HPDE6-E6E7 (cell line): ENCODE measurements around the gene CCDC81.
"Not testable (repeated sequence)": the region's sequence is repeated elsewhere in the genome, so short reads cannot be mapped to it uniquely, and the experiment has no call there.

Experiments
- DNase-seq: peaks from one replicate; pipeline ENCODE4 v3.0.0; 2011; ENCODE audit warnings: missing footprints; ENCODE audit errors: extremely low spot score

CCDC81 gene

GRCh38 chr11:86374586-86374985 is at the start of gene CCDC81:
TSS of gene CCDC81 (plus strand) at chr11:86374887. CDS start at chr11:86375164, 277 bp downstream.
- no peak for DNase-seq

- DNase-seq, result no peak
These were observed 39.4 kb upstream of the CCDC81 start for GRCh38 chr11:86335131-86335767.

DNA sequence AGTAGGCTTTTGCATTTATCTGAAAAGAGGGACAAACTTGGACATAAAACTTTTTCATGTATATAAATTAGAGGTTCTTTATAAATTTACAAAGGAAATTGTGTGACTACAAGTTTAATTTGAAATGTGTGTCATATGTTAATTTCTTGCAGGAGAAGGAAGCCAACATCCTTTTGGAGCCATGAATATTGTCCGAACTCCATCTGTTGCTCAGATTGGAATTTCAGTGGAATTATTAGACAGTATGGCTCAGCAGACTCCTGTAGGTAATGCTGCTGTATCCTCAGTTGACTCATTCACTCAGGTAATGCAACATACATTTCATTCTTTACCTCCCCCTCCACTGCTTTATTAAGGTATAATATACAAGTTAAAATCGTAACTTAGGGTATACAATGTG is 37.5 kb upstream of the CCDC81 start:
- no peak for DNase-seq

DNA sequence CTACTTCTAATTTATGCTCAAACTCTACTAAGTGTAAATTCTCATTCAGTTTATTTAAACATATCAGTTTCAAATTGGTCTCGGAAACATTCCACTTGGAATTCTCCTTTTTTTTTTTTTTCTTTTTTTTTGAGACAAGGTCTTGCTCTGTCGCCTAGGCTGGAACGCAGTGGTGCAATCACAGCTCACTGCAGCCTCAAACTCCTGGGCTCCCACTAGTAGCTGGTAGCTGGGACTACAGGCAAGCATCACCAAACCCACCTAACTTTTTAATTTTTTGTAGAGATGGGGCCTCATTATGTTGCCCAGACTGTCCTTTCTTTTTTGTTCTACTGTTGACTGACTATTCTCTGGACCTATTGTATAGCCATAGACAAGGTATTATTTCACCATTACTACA is 33.3 kb upstream of the CCDC81 start:
- no peak for DNase-seq

- no peak for DNase-seq
These were observed 28.2 kb upstream of the CCDC81 start for GRCh38 chr11:86346513-86346912.

GRCh38 chr11:86355256-86355655 is 19.4 kb upstream of the CCDC81 start:
- DNase-seq, result no peak

DNA sequence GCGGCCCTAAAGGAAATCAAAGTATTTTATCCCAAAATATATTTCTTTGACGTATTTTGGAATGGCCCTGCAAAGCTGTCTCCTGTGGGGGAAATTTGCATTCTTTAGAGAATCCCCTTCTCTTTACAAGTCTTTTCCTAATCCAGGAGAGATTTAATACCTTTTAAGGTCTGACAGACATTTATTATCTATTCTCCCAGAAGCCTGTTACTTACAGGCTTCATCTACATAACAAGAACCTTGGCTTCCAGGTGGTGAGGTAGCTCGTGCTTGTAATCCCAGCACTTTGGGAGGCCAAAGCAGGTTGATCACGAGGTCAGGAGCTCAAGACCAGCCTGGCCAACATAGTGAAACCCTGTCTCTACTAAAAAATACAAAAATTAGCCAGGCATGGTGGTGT is 17.3 kb upstream of the CCDC81 start:
- not testable (repeated sequence) for DNase-seq

DNA sequence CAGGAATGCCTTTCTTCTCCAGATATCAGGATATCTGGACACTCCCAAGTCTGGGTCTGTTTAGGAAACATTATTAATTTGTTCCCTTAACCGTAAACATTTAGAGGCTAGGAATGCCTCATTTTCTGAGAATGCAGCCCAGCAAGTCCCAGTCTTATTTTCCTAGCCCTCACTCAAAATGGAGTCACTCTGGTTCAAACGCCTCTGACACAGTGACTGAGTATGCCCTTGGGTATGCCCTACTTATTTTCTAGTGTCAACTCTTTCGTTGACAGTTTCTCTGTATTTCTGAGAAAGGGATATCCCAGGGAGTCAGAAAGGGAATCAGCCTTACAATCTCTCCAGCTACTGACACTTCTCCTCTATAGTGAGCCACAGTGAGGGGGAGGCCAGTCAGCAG is 16.0 kb upstream of the CCDC81 start:
- DNase-seq, result no peak

GRCh38 chr11:86360775-86361395 is 13.8 kb upstream of the CCDC81 start:
- peak; percentile 22 for DNase-seq

GRCh38 chr11:86363424-86363823 is 11.3 kb upstream of the CCDC81 start:
- DNase-seq, result no peak

DNA sequence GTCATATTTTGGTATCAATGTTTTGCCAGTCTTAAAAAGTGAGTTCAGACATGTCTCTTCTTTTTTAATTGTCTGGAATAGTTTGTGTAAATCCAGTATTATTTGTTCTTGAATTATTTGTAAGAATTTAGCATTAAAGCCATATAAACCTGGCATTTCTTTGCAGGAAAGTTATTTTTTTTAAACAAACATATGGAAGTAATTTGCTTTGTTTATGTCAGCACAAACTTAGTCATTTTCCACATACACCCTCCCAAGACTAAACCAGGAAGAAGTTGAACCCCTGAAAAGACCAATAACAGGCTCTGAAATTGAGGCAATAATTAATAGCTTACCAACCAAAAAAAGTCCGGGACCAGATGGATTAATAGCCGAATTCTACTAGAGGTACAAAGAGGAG is 9.1 kb upstream of the CCDC81 start:
- DNase-seq, result no peak

GRCh38 chr11:86369668-86370067 is 5.0 kb upstream of the CCDC81 start:
- DNase-seq, result no peak

- DNase-seq, result no peak
These were observed 4.5 kb upstream of the CCDC81 start for GRCh38 chr11:86370171-86370570.

DNA sequence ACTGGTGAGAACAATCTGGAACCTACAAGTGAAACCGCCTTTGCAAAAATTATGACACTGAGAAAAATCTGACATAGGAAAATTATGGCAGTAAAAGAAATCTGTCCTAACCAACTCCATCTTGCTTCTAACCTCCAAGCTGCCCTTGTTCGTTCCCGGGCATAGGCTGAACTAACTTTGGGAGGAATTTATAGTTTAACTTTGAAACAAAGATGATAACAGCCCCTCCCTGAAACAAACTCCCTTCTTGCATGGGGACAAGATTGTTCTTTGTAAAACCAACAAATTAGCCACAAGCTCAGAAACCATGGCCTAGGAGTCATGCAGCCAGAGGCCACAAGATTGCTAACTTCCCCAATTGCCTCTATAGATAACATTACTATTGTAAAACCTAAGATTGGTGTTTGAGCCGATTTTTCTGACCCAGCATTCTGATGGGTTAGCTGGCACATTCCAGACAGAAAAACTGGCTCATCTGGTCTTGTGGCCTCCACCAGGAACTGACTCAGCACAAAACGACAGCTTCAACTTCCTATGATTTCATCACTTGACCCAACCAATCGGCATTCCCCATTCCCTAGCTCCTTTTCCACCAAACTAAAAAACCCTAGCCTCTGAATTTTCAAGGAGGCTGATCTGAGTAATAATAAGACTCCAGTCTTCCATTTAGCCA is 3.6 kb upstream of the CCDC81 start:
- DNase-seq, result peak; percentile 43

DNA sequence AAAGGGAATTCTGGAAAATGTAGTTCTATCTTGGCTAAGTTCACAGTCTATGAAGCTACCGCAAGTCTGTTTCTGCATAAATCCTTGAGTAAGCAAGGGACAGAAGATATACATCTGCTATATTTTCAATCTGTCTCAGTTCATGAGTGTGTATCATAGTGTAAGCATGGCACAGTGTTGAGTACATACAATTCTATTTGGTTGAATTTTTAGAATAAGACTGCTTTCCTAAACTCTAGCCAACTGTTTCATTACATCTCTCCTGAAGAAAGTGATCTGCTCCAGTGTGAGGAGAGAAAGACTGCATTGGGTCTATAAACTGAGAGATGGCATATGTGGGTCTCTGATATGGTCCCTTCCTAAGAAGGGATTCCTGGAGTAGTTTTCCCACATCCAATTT is 2.6 kb upstream of the CCDC81 start:
- DNase-seq, result no peak

DNA sequence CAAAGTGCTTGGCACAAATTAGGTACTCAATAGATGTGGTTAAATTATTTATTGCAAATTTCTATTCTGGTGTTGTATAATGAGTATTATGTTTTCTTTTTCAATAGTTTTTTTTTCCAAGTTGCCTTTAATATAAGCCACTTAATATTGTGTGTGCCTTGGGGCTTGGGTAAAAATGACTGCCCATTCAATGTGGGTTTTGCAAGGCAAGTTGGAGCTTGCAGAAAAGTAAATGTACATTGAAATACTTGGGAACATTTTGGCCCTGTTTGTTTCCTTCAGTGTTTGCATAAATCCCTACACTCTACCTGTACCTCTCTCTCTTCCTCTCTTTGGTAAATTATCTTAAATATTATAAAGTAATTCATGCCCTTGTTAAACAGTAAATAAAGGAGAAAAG is 2.1 kb upstream of the CCDC81 start:
- DNase-seq, result no peak

- no peak for DNase-seq
These were observed 618 bp upstream of the CCDC81 start for GRCh38 chr11:86374069-86374468.

GRCh38 chr11:86377972-86378371 is 3.3 kb downstream of the CCDC81 start:
- DNase-seq, result no peak

DNA sequence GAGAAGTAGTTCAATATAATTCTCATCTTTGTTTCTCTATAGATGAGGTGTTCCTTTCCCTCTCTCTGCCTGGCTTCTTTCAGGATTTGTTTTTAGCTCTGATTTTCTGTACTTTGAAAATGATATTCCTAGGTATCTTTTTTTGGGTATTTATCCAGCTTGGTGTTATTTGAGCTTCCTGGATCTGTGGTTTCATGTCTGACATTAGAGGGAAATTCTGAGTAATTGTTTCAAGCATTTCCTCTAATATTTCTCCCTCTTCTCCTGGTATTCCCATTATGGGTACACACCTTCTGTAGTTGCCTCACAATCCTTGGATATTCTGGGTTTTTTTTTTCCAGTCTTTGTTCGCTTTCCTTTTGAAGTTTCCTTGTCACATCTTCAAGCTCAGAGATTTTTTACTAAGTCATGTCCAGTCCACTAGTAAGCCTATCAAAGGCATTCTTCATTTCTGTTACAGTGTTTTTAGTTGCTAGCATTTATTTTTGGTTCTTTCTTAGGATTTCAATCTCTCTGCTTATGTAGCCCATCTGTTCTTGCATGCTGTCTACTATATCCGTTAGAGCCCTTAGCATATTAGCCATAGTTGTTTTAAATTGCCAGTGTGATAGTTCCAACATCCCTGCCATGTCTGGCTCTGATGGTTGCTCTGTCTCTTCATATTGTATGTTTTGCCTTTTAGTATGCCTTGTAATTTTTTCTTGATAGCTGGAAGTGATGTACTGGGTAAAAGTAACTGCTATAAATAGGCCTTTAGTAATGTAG is 5.8 kb downstream of the CCDC81 start:
- DNase-seq, result no peak

GRCh38 chr11:86383041-86383955 is 8.6 kb downstream of the CCDC81 start:
- no peak for DNase-seq

GRCh38 chr11:86386283-86386682 is 11.6 kb downstream of the CCDC81 start:
- DNase-seq, result no peak
